ENCODE data around the gene KATNB1. TPM values are rescaled to one million over a fixed set of nuclear protein-coding genes. Genes with fewer than 3 reads are reported as not detected.

The KATNB1 gene
- total RNA-seq, 4 donors from 2014 or later = 6.4 to 21.5 (median 11.1) TPM

DNA sequence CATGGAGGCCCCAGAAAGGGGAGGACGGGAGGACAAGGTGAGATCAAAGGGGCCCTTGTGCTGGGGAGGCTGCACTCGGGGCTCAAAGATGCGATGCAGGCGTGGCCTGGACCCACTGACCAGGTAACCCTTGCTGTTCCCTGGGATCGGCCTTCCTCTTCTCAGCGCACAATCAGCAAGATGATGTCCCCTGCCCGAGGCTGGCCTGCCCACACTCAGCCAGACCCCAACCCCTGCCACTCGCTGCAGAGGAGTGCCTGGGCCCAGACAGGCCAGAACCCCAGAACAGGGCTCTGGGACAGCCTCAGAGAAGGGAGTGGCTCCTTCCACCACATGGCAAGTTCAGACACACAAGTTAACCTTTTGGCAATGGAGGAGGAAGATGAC, 51.9 kb downstream of the KATNB1 start:
- TF ChIP-seq POLR2AphosphoS5 (IDR thresholded peaks at IDR 0.05) = no peak
- no peaks in the 10 kb centered on the region for H3K9me3 ChIP-seq
- WGBS, 2 donors (ENCODE audit: low coverage in 1 of 2) = 76% methylated on average over 5 of the region's 8 CpGs; no CpG with 5 or more reads in 1 of the 2 donors
- peaks cover 0 to 87% of the 10 kb centered on the region in 2 donors for H3K36me3 ChIP-seq
- no peak overlapping the region for H3K4me3 ChIP-seq
- ATAC-seq = no peak
- H3K27me3 ChIP-seq = no peaks in the 10 kb centered on the region
- peak overlapping the region in 3 of 4 donors; percentile 28 to 60 (median 55) for H3K27ac ChIP-seq
- peaks cover 0 to 41% (median 3%) of the 10 kb centered on the region in 3 donors for H3K4me1 ChIP-seq

DNA sequence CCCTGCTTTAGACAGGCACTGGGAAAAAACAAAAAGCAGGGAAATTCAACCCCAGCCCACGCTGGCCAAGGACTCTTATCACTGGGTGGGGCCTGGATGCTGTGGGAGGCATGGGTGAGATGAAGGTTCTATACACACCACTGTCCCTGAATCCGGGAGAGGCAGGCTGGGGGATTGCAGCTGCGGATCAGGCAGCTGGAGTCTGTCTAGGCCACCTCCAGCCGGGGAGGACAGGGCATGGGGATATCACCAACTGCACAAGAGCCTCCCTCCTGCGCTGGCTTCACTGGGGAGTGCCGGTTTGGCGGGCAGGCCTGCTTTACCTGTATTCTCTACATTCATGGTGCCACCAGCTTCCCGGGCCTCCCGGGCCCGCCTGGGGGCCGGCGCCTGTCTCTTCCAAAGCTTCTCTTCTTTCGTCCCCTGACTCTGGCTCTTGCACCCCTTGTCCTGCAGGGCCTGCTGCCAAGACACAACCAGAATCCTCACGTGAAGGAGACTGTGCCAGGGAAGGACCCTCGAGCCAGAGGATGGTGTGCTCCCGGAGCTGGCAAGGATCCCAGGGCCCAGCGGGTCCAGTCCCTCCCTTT, 52.8 kb downstream of the KATNB1 start:
- no peak for TF ChIP-seq POLR2AphosphoS5 (IDR thresholded peaks at IDR 0.05)
- TF ChIP-seq, protein P1, sequence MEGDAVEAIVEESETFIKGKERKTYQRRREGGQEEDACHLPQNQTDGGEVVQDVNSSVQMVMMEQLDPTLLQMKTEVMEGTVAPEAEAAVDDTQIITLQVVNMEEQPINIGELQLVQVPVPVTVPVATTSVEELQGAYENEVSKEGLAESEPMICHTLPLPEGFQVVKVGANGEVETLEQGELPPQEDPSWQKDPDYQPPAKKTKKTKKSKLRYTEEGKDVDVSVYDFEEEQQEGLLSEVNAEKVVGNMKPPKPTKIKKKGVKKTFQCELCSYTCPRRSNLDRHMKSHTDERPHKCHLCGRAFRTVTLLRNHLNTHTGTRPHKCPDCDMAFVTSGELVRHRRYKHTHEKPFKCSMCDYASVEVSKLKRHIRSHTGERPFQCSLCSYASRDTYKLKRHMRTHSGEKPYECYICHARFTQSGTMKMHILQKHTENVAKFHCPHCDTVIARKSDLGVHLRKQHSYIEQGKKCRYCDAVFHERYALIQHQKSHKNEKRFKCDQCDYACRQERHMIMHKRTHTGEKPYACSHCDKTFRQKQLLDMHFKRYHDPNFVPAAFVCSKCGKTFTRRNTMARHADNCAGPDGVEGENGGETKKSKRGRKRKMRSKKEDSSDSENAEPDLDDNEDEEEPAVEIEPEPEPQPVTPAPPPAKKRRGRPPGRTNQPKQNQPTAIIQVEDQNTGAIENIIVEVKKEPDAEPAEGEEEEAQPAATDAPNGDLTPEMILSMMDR (IDR thresholded peaks at IDR 0.05) = no peak
- no peak for TF ChIP-seq POLR2A (IDR thresholded peaks at IDR 0.05)
- TF ChIP-seq EP300 (IDR thresholded peaks at IDR 0.05) = no peak
- H3K4me1 ChIP-seq = peaks cover 0 to 41% (median 3%) of the 10 kb centered on the region in 3 donors
- H3K4me3 ChIP-seq = no peak overlapping the region
- peak overlapping the region in 2 of 4 donors; percentile 55 to 60 for H3K27ac ChIP-seq
- no peak for ATAC-seq
- H3K27me3 ChIP-seq = no peaks in the 10 kb centered on the region
- 53 to 60% methylated on average over 2 of the region's 17 CpGs for WGBS, 2 donors (ENCODE audit: low coverage in 1 of 2)
- peaks cover 0 to 88% of the 10 kb centered on the region in 2 donors for H3K36me3 ChIP-seq
- H3K9me3 ChIP-seq = no peaks in the 10 kb centered on the region

DNA sequence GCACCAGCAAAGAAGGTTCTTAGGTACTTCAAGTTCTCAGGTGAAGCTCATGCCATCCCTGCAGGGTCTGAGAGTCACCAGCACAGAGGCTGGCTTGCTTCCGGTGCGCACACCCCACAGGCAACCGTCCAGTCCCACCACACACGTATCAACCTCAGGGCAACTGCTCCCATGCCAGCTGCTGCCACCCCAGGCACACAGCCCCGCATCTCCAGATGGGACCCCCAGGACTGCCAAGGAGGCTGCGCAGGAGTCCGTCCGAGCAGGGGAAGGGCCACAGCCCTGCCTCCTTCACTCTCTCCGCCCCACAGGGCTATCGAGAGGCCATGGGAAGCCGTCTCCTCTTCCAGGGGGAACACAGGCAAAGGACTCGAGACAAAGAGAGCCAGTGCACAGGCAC, 53.4 kb downstream of the KATNB1 start:
- no peak for ATAC-seq
- Histone ChIP-seq H3K4me3 (no peak overlapping the region), H3K4me1 (peaks cover 0 to 41% (median 3%) of the 10 kb centered on the region in 3 donors), H3K36me3 (peaks cover 0 to 89% of the 10 kb centered on the region in 2 donors), H3K27ac (no peak overlapping the region), H3K27me3 (no peaks in the 10 kb centered on the region), H3K9me3 (no peaks in the 10 kb centered on the region)
- no peak for TF ChIP-seq POLR2AphosphoS5 (IDR thresholded peaks at IDR 0.05)
- TF ChIP-seq, protein P1 (IDR thresholded peaks at IDR 0.05) = no peak
- TF ChIP-seq POLR2A (IDR thresholded peaks at IDR 0.05) = no peak
- TF ChIP-seq EP300 (IDR thresholded peaks at IDR 0.05) = no peak
- 92% methylated on average over 5 of the region's 12 CpGs; no CpG with 5 or more reads in 1 of the 2 donors for WGBS, 2 donors (ENCODE audit: low coverage in 1 of 2)

DNA sequence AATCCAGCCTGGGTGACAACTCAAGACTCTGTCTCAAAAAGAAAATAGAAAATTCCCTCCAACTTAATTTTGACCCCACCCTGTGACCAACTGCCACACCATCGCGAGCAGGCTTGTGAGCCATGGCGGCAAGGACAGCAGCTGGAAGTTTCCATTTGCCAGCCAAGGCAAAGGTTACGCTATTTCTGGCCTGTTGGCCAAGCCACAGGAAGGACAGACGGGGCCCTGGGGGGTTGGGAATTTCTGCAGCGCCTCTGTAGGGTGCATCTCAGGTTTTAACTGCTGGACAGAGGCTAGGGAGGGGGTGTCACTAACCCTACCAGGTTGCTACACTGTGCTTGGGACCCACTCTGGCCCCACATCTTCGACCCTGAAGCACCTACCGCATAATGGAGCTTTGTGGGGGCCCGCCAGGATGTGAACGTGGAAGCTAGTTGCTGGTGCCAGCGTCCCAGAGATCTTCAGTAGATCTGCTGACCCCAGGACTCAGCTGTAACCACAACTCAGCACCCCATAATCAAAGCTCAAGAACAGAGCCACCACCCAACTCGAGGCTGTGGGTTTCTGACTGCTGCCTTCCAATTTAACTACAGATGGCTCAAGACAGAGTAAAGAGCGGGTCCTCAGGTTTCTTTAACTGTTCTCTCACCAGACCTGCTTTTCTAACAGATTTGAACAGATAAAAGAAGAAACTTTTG, 55.8 kb downstream of the KATNB1 start:
- Histone ChIP-seq H3K4me3 (no peak overlapping the region), H3K4me1 (peaks cover 0 to 35% (median 3%) of the 10 kb centered on the region in 3 donors), H3K27me3 (no peaks in the 10 kb centered on the region), H3K36me3 (peaks cover 0 to 80% of the 10 kb centered on the region in 2 donors), H3K9me3 (no peaks in the 10 kb centered on the region), H3K27ac (no peak overlapping the region)
- no peak for TF ChIP-seq POLR2AphosphoS5 (IDR thresholded peaks at IDR 0.05)
- TF ChIP-seq, protein P1 (IDR thresholded peaks at IDR 0.05) = no peak
- TF ChIP-seq EP300 (IDR thresholded peaks at IDR 0.05) = no peak
- TF ChIP-seq POLR2A (IDR thresholded peaks at IDR 0.05) = no peak
- 84 to 96% methylated on average over 5 to 11 of the region's 13 CpGs for WGBS, 2 donors (ENCODE audit: low coverage in 1 of 2)
- no peak for ATAC-seq

DNA sequence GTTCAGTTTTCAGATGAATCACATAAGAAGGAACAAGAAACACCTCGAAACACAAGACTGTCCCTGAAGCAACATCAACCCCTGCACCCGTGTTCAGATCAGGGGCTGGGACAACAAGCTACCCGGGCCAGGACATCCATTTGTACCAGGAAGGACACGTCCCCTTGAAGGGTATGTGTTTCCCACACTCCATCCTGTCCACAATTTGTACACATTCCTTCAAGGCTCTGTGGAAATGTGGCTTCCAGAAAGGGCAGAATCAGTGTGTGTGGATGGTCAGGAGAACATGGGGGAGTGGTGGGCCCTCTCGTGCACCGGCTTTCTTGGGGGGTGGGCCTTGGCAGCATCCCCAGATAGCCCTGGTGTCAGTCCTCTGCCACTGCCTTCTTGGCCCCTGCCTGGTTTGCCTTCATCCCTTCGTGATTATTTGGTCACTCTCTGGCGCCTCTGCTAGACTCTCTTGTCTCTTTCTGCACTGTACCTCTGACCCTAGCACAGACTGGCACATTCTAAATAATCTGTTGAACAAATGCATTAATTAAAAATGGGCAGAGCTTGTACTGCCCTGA, 56.4 kb downstream of the KATNB1 start:
- WGBS, 2 donors (ENCODE audit: low coverage in 1 of 2) = 68 to 84% methylated on average over 4 to 8 of the region's 8 CpGs
- Histone ChIP-seq H3K9me3 (no peaks in the 10 kb centered on the region), H3K4me3 (no peak overlapping the region), H3K27me3 (no peaks in the 10 kb centered on the region), H3K36me3 (peaks cover 0 to 86% of the 10 kb centered on the region in 2 donors), H3K4me1 (peaks cover 0 to 29% (median 3%) of the 10 kb centered on the region in 3 donors), H3K27ac (no peak overlapping the region)
- no peak for ATAC-seq
- TF ChIP-seq EP300 (IDR thresholded peaks at IDR 0.05) (no peak), POLR2A (IDR thresholded peaks at IDR 0.05) (no peak), POLR2AphosphoS5 (IDR thresholded peaks at IDR 0.05) (no peak)
- TF ChIP-seq, protein P1 (IDR thresholded peaks at IDR 0.05) = no peak
